Vagina (tissue), 2 donors: ENCODE measurements around the gene PDIA5.

Experiments
- POLR2A ChIP-seq, 2 donors: fragments of 450-650 bp; IDR thresholded peaks; one replicate each; pipeline ENCODE4 v1.6.1; 2017; ENCODE audit warnings: antibody characterized with exemption in 2 of 2, mild to moderate bottlenecking in 2 of 2, moderate library complexity in 2 of 2
- TF ChIP-seq, protein P1 (sequence below), 3 experiments: fragments of 450-650 bp in 2 of 3; fragments of 200-600 bp in 1 of 3; sonication (generic) in 1 of 3; IDR thresholded peaks; one replicate each; pipeline ENCODE4 v1.5.1; 2017 to 2019; ENCODE audit warnings: antibody characterized with exemption in 3 of 3, mild to moderate bottlenecking in 2 of 3, moderate library complexity in 2 of 3

DNA sequence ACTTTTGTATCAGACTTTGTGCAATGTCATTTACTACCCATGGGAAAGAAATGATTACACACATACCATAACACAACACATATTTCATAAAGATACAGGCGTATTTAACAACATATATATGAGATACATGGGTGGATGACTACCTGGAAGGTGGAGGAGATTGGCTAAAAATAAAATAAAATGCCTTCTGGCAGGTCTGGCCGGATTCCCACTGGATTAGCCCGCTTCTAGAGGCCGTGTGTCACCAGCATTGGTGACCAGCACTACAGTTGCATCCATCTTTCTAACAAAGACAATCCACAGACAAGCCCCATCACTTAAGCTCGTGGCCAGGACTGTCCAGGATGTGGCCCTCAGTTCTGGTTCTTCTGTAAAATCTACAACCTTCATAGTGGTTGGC, 114.0 kb downstream of the PDIA5 start:
- no peak for TF ChIP-seq POLR2A (IDR thresholded peaks at IDR 0.05)
- TF ChIP-seq, protein P1, sequence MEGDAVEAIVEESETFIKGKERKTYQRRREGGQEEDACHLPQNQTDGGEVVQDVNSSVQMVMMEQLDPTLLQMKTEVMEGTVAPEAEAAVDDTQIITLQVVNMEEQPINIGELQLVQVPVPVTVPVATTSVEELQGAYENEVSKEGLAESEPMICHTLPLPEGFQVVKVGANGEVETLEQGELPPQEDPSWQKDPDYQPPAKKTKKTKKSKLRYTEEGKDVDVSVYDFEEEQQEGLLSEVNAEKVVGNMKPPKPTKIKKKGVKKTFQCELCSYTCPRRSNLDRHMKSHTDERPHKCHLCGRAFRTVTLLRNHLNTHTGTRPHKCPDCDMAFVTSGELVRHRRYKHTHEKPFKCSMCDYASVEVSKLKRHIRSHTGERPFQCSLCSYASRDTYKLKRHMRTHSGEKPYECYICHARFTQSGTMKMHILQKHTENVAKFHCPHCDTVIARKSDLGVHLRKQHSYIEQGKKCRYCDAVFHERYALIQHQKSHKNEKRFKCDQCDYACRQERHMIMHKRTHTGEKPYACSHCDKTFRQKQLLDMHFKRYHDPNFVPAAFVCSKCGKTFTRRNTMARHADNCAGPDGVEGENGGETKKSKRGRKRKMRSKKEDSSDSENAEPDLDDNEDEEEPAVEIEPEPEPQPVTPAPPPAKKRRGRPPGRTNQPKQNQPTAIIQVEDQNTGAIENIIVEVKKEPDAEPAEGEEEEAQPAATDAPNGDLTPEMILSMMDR (IDR thresholded peaks at IDR 0.05): no peak
